NCI-H146 (cell line): ENCODE measurements around the gene MAN2C1.
"Not testable (repeated sequence)": the region's sequence is repeated elsewhere in the genome, so short reads cannot be mapped to it uniquely, and the experiment has no call there.

Source experiments
- DNase-seq: peaks from one replicate; lab custom pipeline; 2025; lab: John Stamatoyannopoulos, UW

The MAN2C1 gene

DNA sequence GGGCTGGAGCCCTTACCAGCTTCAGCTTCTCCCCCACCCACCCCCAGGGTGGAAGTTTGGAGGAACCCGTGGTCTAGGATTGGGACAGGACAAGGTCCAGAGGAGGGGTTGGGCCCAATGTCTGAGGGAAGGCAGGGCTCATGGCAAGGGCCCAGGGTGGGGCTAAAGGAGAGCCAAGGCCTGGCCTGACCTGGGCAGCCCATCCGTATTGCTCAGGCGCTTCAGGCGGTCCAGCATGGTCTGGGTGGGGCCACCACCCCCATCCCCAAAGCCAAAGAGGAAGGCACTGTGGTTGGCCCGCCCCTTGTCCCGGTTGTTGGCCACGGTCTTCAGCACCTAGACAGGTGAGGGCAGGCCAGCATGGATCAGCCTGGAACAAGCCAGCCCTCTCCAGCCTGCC is 7.6 kb downstream of the MAN2C1 start:
- no peak for DNase-seq

DNA sequence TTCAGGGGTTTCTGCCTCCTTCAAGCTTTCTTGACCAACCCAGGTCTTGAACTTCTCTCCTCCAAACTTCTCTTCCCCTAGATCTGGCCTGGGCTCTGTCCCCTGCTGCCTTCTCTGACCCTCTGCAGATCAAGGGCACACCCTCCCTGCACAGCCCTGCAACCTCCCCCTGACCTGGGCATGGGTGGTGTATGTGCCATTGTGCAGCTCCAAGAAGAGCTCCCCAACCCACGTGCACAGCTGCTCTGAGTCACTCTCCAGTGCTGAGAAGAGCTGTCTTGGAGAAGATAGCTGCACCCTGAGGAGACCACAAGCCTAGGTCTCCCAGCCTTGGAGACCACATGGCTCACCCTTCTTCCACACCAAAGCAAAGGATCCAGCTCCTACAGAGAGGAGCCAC is 8.0 kb downstream of the MAN2C1 start:
- DNase-seq = no peak

DNA sequence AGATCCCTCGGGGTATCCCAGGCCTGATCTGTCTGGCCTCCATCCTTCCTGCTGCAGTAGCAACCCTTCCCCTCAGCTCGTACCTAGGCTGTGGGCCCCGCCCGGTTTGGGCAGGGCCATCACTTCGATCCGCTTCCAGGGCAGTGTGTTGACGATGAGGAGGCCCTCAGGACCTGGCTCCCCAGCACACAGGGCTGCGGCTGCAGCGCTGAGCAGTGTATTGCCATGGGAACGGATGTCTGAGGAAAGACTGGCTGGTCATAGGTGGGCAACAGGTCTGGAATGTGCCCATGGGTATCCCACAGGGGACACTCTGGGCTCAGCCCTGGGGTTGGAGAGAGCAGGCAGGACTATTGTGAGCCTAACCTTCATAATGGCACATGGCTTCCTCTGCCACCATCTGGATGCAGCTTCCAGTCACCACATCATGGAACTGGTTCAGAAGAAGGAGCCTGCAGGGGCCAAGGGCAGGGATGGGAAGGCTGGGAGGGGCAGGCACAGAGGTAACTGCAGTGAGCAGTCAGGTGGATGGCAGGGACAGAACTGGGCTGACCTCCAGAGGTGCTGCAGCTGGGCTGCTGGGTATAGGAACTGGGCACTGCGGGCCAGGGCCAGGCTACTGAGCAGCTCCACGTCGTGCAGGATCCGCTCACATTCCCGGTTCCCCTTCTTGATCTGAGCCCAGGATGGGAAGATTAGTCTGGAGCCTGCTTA is 8.7 kb downstream of the MAN2C1 start:
- DNase-seq = no peak

DNA sequence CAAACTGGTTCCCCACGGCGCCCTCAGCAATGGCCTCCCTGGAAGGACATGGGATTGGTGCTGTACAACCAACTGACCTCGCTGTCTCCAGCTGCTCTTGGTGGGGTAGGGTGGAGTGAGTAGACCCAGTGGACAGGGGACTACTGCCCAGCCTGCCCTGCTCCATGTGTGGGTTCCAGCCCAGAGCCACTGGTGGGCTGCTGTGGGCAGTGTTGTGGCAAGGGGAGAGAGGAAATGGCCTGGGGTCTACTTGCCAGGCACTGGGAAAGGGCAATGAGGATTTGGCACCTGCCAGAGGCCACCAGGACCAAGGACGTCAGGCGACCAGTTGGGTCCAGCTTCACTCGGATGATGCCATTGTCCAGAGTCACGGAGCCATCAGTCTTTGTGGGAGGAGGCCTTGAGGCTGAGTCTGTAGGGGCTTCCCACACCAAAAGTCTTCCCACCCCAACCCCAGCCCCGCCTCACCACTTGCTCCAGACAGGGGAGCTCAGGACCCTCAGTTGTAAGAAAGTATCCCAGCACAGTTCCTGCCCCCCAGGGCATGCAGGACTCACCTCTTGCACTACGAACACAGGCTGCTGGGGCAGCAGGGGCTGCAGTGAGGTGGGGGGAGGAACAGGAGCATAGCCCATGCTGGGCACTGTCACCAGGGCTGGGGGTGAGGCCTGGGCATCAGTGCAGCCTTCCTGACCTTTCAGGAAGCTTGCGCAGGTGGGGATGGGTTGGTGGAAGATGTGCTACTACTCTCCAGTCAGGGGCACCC is 9.5 kb downstream of the MAN2C1 start:
- DNase-seq = no peak

DNA sequence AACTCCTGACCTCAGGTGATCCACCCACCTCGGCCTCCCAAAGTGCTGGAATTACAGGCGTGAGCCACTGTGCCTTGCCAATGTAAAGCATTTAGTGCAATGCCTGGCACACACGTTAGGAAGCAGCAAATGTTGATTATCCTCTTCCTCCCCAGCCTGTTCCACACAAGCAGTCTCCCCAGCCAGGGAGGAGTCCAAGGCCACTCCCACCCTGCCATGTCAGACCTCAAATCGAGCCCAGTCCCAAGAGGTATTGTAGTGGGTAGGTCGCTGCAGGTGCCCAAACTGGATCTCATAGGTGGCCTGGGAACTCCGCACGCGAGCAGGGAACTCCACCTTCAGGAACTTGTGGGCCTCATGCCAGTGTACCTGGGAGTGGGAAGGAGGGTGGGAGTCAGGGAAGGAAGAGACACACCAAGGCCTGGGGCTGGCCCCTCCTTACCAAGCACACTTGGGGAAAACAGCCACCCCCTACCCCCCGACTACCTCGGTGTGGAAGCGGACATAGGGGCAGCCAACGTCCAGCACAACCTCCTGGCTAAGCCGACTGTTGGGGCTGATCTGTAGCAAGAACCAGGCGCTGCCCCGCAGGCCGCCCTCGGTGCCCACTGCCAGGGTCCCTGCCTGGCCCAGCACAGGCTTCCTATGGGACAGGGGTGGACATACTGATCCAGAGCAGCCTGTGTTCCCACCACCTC is 10.3 kb downstream of the MAN2C1 start:
- no peak for DNase-seq

DNA sequence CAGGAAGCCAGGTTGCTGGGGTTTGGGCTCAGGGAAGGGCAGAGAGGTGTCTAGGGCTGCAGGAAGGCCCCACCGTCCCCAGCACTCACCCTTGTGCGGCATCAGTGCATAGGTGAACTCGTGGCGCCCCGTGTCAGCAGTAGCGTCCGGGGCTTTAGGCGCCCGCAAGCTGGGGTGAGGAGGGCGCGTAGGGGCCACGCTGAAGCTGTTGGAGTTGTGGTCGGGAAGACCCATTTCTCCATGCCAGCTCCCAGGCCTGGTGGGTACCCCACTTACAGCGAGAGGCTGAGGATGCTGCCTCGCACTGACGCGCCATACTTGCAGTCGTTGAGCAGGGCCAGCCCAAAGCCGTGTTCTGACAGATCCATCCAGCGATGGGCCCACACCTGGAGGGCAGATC is 11.9 kb downstream of the MAN2C1 start:
- no peak for DNase-seq

DNA sequence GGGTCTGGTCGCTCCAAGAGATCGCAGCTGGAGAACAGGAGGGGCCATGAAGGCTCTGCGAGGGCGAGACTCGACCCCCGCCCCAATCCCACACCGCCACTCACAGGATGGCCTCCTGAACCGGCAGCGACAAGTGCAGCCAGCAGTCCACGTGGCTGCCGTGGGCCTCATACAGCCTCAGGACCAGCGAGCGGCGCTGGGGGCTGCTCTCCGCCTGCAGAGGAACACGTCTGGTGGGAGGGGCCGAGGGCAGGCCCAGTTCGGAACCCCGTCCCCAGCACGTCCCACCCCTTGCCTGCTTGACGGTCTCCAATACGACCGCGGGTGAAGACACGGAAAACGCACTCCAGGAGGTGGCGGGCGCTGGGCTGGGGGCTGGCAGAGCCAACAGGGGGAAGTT is 12.4 kb downstream of the MAN2C1 start:
- DNase-seq = no peak

DNA sequence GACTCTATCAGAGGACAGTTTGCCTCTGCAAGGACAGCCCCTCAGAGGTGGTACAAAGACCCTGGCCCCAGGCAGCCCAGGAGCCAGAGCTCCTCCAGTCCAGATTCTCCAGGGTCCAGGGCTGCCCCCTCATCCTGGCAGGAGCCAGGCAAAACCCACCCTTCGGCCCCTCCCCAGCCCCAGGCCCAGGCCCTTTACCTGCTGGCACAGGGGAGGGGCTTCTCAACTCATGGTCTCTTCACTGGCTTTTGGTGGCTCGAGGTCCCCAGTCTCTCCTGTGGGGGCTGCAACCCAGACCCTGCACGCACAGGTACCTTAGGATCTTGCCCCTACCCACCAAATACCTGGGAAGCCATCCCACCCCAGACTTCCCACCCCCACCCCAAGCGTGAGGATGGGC is 13.0 kb downstream of the MAN2C1 start:
- no peak for DNase-seq

DNA sequence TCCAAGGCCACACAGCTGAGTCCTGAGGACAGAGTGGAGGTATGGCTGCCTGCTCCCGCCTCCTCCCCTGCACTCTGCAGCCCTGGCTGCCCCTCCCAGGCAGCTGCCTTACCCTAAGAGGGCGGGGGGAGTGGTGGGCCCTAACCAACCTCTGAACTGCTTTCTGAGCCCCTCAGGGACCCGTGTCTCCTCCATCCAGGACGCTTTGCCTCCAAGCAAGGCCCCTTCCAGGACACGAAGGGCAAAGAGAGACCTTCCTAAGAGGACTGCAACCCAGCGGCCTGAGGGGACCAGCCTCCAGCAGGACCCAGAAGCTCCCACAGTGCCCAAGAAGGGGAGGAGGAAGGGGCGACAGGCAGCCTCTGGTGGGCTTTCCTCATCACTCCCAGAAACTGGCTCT is 14.0 kb downstream of the MAN2C1 start:
- no peak for DNase-seq

DNA sequence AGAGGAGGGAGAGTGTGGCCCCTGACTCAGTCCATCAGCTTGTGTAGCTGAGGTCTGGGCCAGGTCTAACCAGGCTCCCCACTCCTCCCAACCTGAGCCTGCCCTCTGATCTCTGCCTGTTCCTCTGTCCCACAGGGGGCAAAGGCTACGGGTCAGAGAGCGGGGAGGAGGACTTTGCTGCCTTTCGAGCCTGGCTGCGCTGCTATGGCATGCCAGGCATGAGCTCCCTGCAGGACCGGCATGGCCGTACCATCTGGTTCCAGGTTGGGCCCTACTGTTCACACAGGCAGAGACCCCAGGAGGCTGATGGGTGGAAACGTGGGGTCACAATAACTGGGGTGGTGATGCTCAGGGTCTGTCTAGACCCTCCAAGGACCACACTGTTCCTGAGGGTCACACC is 14.8 kb downstream of the MAN2C1 start:
- DNase-seq = no peak

DNA sequence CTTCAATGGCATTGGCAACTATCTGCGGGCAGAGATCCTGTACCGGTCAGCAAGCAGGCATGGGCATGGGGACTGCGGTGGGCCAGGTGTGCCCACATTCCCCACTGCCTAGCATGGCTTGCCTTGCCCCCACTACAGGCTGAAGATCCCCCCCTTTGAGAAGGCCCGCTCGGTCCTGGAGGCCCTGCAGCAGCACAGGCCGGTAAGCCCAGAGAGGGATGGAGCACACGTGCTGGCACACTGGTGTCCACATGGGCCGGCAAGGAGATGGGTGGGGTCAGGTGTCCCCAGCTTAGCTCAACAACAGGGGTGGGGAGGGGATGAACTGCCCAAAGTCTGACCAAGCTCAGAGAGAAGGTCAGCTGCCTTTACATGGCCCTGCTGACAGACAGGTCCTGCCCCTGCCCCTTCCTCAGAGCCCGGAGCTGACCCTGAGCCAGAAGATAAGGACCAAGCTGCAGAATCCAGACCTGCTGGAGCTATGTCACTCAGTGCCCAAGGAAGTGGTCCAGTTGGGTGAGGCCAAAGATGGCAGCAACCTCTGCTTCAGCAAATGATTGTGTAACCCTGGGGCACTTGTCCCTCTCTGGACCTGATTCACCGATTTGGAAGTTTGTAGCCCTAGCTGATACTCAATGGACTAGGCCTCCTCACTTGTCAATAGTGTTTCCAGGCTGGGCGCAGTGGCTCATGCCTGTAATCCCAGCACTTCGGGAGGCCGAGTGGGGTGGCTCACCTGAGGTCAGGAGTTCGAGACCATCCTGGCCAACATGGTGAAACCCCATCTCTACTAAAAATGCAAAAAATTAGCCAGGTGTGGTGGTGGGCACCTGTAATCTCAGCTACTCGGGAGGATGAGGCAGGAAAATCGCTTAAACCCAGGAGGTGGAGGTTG is 16.0 kb downstream of the MAN2C1 start:
- no peak for DNase-seq

DNA sequence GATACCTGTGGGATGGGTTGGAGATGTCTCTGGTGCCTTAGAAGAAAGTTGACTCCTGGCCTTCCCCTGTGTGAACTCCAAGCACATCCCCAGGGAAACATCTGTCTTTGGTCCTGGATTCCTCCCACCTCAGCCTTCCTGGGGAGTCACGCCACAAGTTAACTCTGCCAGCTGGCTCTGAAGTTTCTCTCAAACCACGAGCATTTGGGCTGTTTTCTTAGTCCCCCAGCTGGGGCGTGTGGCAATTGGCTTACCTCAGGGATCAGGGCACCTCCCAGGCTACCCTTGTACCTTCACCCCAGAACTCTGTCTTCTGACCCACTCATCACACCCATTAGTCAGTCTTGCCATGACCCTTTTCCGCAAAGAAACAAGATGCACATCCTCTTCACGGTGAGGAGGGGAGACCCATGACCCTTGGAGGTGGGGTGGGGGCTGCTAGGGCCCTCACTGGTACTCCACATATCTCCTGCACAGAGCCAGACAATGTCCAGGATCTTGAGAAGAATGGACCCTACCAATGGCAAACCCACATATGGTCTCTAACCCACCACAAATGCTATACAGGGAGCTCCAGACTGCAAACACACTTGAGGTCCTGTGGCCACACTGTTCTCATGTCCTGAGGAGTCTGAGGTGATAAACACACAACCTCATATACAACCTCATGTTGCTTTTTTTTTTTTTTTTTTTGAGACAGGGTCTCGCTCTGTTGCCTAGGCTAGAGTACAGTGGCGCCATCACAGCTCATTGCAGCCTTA is 17.6 kb downstream of the MAN2C1 start:
- DNase-seq = no peak

DNA sequence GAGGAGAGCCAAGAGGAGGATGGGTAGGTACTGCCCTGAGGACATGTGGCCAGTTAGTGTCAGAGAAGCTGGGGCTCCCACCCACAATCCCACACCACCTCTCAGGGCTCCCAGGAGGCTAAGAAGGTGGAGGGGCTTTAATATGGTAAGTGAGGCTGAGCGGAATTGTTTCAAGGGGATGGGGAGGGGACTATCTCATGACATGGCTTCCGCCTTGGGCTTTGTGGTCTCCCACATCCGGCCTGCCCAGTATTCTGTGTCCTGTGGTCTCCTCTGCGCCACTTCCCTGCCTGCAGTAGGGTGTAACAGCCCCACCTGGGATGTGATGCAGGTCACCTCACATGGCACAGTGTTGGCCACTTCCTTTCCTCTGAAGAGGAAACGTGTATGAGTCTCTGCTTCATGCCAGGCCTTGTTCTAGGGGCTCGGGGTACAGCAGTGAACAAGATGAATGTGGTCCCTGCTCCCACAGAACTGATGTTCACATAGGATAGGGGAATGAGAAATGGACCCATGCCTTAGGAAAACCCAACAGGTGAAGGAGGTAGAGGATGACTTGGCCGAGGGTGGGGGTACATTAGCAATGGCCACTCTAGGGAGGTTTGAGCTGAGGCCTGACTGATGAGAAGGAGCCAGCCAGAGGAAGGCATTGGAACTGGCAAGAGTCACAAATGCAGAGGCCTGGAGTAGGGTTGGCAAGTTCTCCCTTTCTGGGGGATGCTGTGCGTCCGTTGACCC is 18.4 kb downstream of the MAN2C1 start:
- no peak for DNase-seq

DNA sequence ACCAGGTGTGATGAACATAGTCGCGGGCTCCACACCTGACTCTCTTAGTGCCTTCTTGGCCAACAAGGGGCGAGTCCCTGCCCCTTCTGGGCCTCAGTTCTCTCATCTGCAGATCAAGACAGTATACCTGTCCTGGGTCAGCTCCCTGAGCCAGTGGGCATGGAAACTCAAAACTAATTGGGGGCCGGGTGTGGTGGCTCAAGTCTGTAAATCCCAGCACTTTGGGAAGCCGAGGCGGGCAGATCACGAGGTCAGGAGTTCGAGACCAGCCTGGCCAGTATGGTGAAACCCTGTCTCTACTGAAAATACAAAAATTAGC is 19.1 kb downstream of the MAN2C1 start:
- DNase-seq = not testable (repeated sequence)

DNA sequence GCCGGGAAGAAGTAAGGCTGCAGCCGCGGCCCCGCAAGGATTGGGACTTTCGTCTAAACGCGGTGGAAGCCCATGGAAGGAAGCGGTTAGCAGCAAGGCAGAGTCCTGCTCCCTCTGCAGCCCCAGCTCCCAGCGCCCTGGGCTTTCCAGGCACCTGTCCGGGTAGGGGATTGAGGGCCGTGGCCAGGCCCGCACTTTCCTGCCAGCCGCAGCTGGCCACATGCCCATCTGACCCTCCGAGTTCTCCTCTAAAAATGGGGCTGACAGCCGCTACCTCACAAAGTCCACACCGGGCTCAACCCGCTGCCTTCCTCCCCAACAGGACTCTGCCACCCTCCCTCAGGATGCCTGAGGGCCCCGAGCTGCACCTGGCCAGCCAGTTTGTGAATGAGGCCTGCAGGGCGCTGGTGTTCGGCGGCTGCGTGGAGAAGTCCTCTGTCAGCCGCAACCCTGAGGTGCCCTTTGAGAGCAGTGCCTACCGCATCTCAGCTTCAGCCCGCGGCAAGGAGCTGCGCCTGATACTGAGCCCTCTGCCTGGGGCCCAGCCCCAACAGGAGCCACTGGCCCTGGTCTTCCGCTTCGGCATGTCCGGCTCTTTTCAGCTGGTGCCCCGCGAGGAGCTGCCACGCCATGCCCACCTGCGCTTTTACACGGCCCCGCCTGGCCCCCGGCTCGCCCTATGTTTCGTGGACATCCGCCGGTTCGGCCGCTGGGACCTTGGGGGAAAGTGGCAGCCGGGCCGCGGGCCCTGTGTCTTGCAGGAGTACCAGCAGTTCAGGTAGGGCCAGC is 19.7 kb downstream of the MAN2C1 start:
- peak; percentile 36 for DNase-seq

DNA sequence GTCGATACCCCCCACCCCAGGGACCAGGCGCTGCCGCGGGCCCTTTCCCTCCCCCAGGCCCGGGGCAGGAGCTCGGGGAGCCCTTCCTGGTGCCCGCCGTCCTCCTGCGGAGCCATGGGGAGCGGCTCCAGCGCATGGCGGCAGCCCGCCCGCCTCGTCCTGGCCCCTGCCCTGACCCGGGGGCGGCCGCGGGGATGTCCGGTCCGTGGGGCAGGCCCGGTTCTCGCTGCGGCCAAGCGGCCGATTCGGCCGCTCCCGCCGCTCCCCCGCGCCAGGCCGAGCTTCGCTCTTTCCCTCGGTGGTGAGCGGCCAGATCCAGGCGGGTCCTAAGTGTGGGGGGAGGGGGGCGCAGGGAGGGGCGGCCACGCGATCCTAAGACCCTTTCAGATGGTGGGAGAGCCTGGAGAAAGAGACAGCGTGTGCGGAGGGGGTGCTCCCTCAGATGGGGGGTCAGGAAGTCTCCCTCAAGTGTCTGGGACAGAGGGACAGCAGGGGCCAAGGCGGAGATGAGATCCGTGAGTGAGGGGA is 20.3 kb downstream of the MAN2C1 start:
- DNase-seq = no peak

DNA sequence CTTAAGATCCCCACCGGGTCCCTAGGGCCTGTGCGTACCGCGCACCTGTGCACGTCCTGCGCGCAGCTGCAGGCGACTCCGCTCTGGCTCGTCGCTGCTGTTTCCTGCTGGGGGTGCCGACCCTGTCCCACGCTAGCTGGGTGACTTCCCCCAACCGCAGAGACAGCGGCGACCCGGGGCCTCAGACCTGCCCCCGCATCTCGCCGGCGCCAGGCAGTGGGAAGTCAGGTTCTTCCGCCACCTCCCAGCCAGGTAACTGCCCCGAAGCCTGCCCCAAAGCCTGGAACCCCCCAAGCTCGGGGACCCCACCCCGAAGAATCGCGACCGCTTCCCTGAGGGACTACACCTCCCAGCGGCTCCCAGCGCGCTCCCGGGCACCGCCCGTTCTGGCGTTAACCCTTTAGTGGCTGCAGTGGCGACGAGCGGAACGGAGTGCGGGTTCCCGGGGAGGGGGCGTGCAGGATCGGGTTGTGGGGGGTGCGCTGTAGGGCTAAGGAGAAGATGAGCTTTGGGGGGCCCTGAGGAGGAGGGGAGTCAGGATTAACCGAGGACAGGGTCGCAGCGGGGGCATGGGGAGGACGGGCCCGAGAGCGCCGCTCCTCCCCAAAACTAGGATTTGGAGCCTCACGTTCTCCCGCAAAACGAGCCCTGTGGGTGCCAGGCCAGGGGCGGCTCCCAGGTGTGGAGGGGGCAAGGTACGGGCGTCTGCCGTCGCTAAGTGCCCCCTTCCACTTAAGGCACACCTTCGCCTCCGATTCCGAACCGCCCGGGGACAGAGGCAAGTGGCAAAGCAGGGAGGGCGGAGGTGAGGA is 21.0 kb downstream of the MAN2C1 start:
- peak; percentile 49 for DNase-seq

DNA sequence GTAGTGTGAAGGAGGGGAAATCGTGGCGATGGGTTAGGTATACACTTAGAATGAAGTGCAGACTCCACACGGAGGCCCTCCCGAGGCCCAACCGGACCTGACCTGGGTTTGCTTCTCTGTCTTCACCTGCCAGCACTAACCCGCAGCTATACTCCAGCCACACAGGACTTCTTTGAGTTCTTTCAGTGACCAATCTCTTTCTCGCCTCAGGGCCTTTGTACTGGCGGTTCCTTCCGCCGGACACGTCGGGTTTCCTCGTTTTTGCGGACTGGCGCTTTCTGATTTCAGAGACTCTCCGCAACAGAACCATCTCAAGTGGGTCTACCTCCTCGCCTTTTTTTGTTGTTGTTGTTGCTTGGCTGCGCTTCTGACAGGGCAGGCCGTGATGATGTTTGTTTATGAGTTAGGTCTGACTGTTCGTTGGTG is 21.6 kb downstream of the MAN2C1 start, which contains the start of gene NEIL1:
Gene NEIL1, plus strand, starts transcription at position 244 of the 426 bp plus-strand sequence. CDS start 1,867 bp downstream, outside the sequence.
- DNase-seq = peak; percentile 36

DNA sequence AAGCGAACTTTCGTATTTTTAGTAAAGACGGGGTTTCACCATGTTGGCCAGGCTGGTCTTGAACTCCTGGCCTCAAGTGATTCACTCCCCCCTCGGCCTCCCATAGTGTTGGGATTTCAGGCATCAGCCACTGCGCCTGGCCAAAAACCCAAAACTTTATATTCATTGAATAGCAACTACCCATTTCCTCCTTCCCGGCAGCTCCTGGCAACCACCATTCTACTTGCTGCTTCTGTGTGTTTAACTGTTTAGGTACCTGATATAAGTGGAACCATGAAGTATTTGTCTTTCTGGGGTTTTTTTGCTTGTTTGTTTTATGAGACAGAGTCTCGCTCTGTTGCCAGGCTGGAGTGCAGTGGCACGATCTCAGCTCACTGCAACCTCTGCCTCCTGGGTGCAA is 24.5 kb downstream of the MAN2C1 start:
- DNase-seq = not testable (repeated sequence)
